SK-MEL-5 (cell line): ENCODE measurements around the gene UBAP1. TPM values are rescaled to one million over a fixed set of nuclear protein-coding genes. Genes with fewer than 3 reads are reported as not detected.
"Not testable (repeated sequence)": the region's sequence is repeated elsewhere in the genome, so short reads cannot be mapped to it uniquely, and the experiment has no call there.

ENCODE experiments used
- DNase-seq: peaks from one replicate; pipeline ENCODE4 v3.0.0-alpha.2; 2016; ENCODE audit warnings: low read depth, low spot score
- in situ Hi-C: cut with HindIII; loops from 2 replicates; pipeline ENCODE4 v1.10.0; 2016; ENCODE audit warnings: low sequenced_read_pairs, high pct_unique_total_duplicates, low pct_unique_long_range_greater_than_20kb
- small RNA-seq, 2 experiments: library from RNA; depleted of rRNA; stranded (forward); fragments of <200 nt; gene quantifications; one replicate each; pipeline ENCODE3, GENCODE V24; 2014
- total RNA-seq: library from RNA; depleted of rRNA; stranded (reverse); fragments of >200 nt; shearing (Covaris generic); gene quantifications from 2 replicates; pipeline ENCODE4 v1.2.3, GENCODE V29; 2014; rRNA removed

UBAP1 gene
- total RNA-seq, 1 experiment from 2014 or later: 11.2 TPM

DNA sequence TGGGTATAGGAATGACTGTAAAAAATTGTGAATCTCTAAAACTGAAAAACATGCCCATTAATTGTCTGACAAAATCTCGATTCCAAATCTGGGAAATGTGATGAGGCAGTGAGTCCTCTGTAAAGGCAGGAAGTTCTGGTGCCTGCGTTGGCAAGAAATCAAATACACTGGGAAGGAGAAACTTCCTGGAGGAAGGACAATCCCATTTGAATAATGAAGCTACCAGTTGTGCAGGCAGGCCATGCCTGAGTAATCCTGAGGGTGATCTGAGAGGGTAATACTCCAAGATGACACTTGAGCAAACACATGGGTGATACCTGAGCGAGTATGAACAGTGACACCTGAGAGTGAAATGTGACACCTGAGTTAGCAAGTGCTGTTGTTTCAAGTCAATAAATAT is 100.6 kb downstream of the UBAP1 start:
- in situ Hi-C loops: no loop called here
- no peak for DNase-seq

DNA sequence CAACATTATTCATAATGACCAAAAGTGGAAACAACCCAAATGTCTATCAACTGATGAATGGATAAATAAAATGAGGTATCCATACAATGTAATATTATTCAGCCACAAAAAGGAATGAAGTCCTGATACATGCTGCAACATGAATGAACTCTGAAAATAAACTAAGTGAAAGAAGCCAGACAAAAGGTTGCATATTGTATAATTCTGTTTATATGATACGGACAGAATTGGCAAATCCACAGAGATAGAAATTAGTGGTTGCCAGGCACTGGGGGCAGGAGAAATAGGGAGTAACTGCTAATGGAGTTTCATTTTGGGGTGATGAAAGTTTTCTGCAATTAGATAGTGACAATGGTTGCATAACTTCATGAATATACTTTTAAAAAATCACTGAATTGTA is 103.3 kb downstream of the UBAP1 start:
- in situ Hi-C loops: no loop called here
- no peak for DNase-seq

DNA sequence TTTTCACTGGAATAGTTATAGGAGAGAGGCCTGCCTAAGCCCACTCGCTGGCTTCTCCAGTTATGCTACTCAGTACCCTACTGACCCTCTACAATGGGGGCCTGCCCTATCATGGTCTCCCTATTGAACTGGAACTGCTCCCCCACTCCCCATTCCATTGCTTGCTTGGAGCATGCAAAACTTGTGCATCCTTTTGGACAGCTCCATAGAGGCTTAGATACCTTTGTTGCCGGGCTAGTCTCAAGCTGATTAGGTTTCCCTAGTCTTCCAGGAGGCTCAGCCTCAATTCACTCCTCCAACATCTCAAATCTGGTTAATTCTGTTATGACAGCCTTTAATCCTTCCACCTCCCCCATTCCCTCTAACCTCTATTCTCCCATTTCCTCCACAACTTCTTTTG is 110.3 kb downstream of the UBAP1 start:
- in situ Hi-C loops: no loop called here
- DNase-seq: no peak

DNA sequence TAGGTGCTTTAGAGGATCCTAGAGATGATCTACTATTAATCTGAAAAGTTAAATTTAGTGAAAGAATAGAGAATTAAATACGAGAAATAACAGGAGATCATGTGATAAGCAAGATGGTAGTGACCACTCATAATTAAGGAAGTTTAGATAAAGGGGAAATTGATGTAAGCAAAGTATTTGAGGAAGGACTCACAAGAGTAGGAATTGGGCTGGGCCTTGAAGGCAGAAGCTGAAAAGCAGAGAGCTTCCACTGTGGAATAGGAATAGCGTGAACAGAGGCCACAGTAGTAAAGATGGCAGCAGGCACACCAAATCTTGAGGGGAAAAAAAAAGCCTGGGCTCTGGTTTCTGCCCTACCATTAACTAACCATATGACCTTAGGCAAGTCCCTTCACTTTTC is 112.2 kb downstream of the UBAP1 start:
- no peak for DNase-seq
- in situ Hi-C loops: no loop called here

- DNase-seq: no peak
- in situ Hi-C loops: no loop called here
Measured at GRCh38 chr9:34291423-34291822, 112.6 kb downstream of the UBAP1 start.

DNA sequence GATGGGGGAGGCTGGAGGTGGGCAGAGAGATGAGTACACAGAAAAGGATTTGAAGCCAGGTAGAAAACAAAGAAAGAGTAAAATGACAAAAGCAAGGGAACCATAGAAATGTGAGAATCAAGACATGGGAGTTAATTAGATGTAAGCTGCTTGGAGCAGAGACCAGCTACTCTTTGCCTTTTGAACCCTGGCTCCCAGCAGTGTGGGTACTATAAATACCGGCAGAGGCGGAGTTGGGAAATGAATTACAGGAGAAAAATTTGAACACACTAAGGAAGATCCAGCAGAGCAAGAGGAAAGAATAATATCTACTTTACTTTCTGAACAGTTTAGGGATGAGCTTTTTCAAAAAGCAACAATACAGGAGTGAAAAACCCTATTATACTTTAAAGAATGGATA is 113.7 kb downstream of the UBAP1 start:
- in situ Hi-C loops: no loop called here
- no peak for DNase-seq

- in situ Hi-C loops, DNase-seq: not testable (repeated sequence)
Measured at GRCh38 chr9:34301064-34301463, 122.2 kb downstream of the UBAP1 start.

Small RNA genes lying within 50 kb of the gene (small RNA-seq; reads per million reads assigned to genes)
- 0 reads per million in 2 experiments for gene AL353662.3
- gene RNA5SP282: 0 reads per million in 2 experiments
- gene RNU2-50P: 0.02 to 0.19 reads per million in 2 experiments

Other genes with a start within 250 kb of the UBAP1 start
- 11.4 and 13.5 TPM in 2 replicates for gene UBAP2, start 130.2 kb upstream of the UBAP1 start, total RNA-seq
- gene DCAF12, start 52.3 kb upstream of the UBAP1 start, total RNA-seq: 14.9 and 15.2 TPM in 2 replicates
- 2.8 and 3.4 TPM in 2 replicates for gene KIF24, start 150.2 kb downstream of the UBAP1 start, total RNA-seq
- gene NUDT2, start 150.5 kb downstream of the UBAP1 start, total RNA-seq: 14.5 and 17.7 TPM in 2 replicates
- gene MYORG, start 197.9 kb downstream of the UBAP1 start, total RNA-seq: 0.43 and 0.66 TPM in 2 replicates